GM19193 (cell line): ENCODE data around the gene NACC1.

Experiments used
- POLR2A ChIP-seq: IDR thresholded peaks from 4 replicates; pipeline ENCODE4 v1.6.1; 2011; ENCODE audit not compliant: insufficient read depth, insufficient read length; ENCODE audit errors: extremely low read depth

NACC1 gene

GRCh38 chr19:13117772-13118423, at the start of gene NACC1:
Gene NACC1, plus strand, starts transcription at chr19:13118264. Its CDS starts 16,944 bp downstream, at chr19:13135208.
- peak; percentile 29 for TF ChIP-seq POLR2A

- no peak for TF ChIP-seq POLR2A
Measured at GRCh38 chr19:13069415-13070359, 48.4 kb upstream of the NACC1 start.

- no peak for TF ChIP-seq POLR2A
Measured at GRCh38 chr19:13070425-13071140, 47.5 kb upstream of the NACC1 start.

- no peak for TF ChIP-seq POLR2A
Measured at GRCh38 chr19:13071444-13072187, 46.4 kb upstream of the NACC1 start.

- TF ChIP-seq POLR2A: no peak
Measured at GRCh38 chr19:13072188-13072908, 45.7 kb upstream of the NACC1 start.

GRCh38 chr19:13073263-13073662, 44.8 kb upstream of the NACC1 start:
- no peak for TF ChIP-seq POLR2A

GRCh38 chr19:13074378-13074777, 43.7 kb upstream of the NACC1 start:
- no peak for TF ChIP-seq POLR2A

GRCh38 chr19:13076320-13076719, 41.7 kb upstream of the NACC1 start:
- no peak for TF ChIP-seq POLR2A

- TF ChIP-seq POLR2A: no peak
Measured at GRCh38 chr19:13076787-13077186, 41.3 kb upstream of the NACC1 start.

GRCh38 chr19:13077240-13077639, 40.8 kb upstream of the NACC1 start:
- no peak for TF ChIP-seq POLR2A

- TF ChIP-seq POLR2A: no peak
Measured at GRCh38 chr19:13078381-13078780, 39.7 kb upstream of the NACC1 start.

GRCh38 chr19:13078897-13079541, 39.0 kb upstream of the NACC1 start:
- no peak for TF ChIP-seq POLR2A

GRCh38 chr19:13079542-13079986, 38.5 kb upstream of the NACC1 start:
- TF ChIP-seq POLR2A: no peak

- no peak for TF ChIP-seq POLR2A
Measured at GRCh38 chr19:13082192-13083007, 35.7 kb upstream of the NACC1 start.
